22Rv1 (cell line): ENCODE measurements around the gene MRPL18.

Experiments used
- CTCF ChIP-seq: fragments of 450-650 bp; IDR thresholded peaks from 2 replicates; pipeline ENCODE4 v1.5.1; 2017; ENCODE audit warnings: mild to moderate bottlenecking
- ZFX ChIP-seq: fragments of 450-650 bp; IDR thresholded peaks from 2 replicates; pipeline ENCODE4 v1.6.1; 2017; ENCODE audit warnings: antibody characterized with exemption, borderline replicate concordance

- TF ChIP-seq CTCF = no peak
- no peak for TF ChIP-seq ZFX
Observed at GRCh38 chr6:159778542-159779103, 11.6 kb upstream of the MRPL18 start.
